K562 (cell line): ENCODE results near the gene HINT3. TPM values are rescaled to one million over a fixed set of nuclear protein-coding genes. Genes with fewer than 3 reads are reported as not detected.

Experiments
- ARID2 ChIP-seq: fragments of 450-650 bp; IDR thresholded peaks from 2 replicates; pipeline ENCODE4 v1.6.1; 2017; ENCODE audit warnings: antibody characterized with exemption, mild to moderate bottlenecking
- BMI1 ChIP-seq: fragments of 150-350 bp; IDR thresholded peaks from 2 replicates; pipeline ENCODE4 v1.6.1; 2014; ENCODE audit warnings: low read length
- CCAR2 ChIP-seq: fragments of 200-400 bp; formaldehyde crosslinking; IDR thresholded peaks from 2 replicates; pipeline ENCODE4 v1.6.1; 2017; ENCODE audit warnings: mild to moderate bottlenecking, low read depth, low read length
- CXXC5 ChIP-seq: fragments of 250-450 bp; sonication (Bioruptor Pico); IDR thresholded peaks from 2 replicates; pipeline ENCODE4 v1.8.0; 2022; ENCODE audit warnings: inconsistent platforms, mild to moderate bottlenecking, moderate library complexity
- ERF ChIP-seq: fragments of 450-650 bp; formaldehyde crosslinking; IDR thresholded peaks from 2 replicates; pipeline ENCODE4 v1.4.0; 2020; ENCODE audit warnings: mild to moderate bottlenecking, mixed read lengths
- HMG20A ChIP-seq: fragments of 450-650 bp; formaldehyde crosslinking; conservative IDR thresholded peaks from 2 replicates; pipeline ENCODE4 v1.4.0; 2020; ENCODE audit warnings: mild to moderate bottlenecking, mixed read lengths
- KLF16 ChIP-seq: IDR thresholded peaks from 2 replicates; pipeline ENCODE4 v1.6.1; 2016; ENCODE audit warnings: antibody characterized with exemption
- LEF1 ChIP-seq: fragments of 450-650 bp; IDR thresholded peaks from 2 replicates; pipeline ENCODE4 v1.6.1; 2016; ENCODE audit warnings: mild to moderate bottlenecking
- NFXL1 ChIP-seq: fragments of 450-650 bp; formaldehyde crosslinking; IDR thresholded peaks from 2 replicates; pipeline ENCODE4 v1.4.0; 2021; ENCODE audit warnings: mild to moderate bottlenecking
- NONO ChIP-seq, 2 experiments: fragments of 200-400 bp in 1 of 2; fragments of 450-650 bp in 1 of 2; formaldehyde crosslinking in 1 of 2; IDR thresholded peaks; 2 replicates each; pipeline ENCODE4 v1.6.1; 2017; ENCODE audit warnings: low read depth in 2 of 2, mild to moderate bottlenecking in 2 of 2, moderate library complexity in 2 of 2, low read length in 1 of 2
- NR3C1 ChIP-seq: sonication (generic); formaldehyde crosslinking; IDR thresholded peaks from 2 replicates; pipeline ENCODE4 v1.8.1; 2022; ENCODE audit warnings: missing genetic modification reagents
- POLR3G ChIP-seq: IDR thresholded peaks from 2 replicates; pipeline ENCODE4 v1.6.1; 2011; ENCODE audit not compliant: insufficient read length, insufficient replicate concordance; ENCODE audit errors: extremely low read depth
- RBM39 ChIP-seq: fragments of 200-400 bp; formaldehyde crosslinking; optimal IDR thresholded peaks from 2 replicates; pipeline ENCODE3; 2018; ENCODE audit warnings: low read depth, low read length
- SFPQ ChIP-seq: fragments of 200-400 bp; formaldehyde crosslinking; IDR thresholded peaks from 2 replicates; pipeline ENCODE4 v1.6.1; 2017; ENCODE audit warnings: mild to moderate bottlenecking, low read depth, low read length, moderate library complexity
- SIN3B ChIP-seq: fragments of 450-650 bp; IDR thresholded peaks from 2 replicates; pipeline ENCODE4 v1.6.1; 2017; ENCODE audit warnings: low read depth, mild to moderate bottlenecking, moderate library complexity
- TFAM ChIP-seq: fragments of 250-450 bp; sonication (Bioruptor Pico); conservative IDR thresholded peaks from 2 replicates; pipeline ENCODE4 v1.5.0; 2021; ENCODE audit warnings: mild to moderate bottlenecking, moderate library complexity
- ZBTB33 ChIP-seq: sonication (generic); formaldehyde crosslinking; IDR thresholded peaks from 2 replicates; pipeline ENCODE4 v1.8.1; 2023; ENCODE audit warnings: mild to moderate bottlenecking, missing genetic modification reagents
- ZNF197 ChIP-seq: fragments of 200-800 bp; sonication (Bioruptor generic); IDR thresholded peaks from 2 replicates; pipeline ENCODE4 v1.6.1; 2016; ENCODE audit warnings: low read depth, missing genetic modification characterization, missing compliant biosample characterization
- ZNF324 ChIP-seq: fragments of 250-450 bp; sonication (Bioruptor Pico); IDR thresholded peaks from 2 replicates; pipeline ENCODE4 v1.4.0; 2020; ENCODE audit warnings: mild to moderate bottlenecking
- ZNF41 ChIP-seq: fragments of 250-450 bp; sonication (Bioruptor Pico); conservative IDR thresholded peaks from 2 replicates; pipeline ENCODE4 v1.4.0; 2020; ENCODE audit warnings: mild to moderate bottlenecking
- ZNF695 ChIP-seq: fragments of 450-650 bp; formaldehyde crosslinking; IDR thresholded peaks from 2 replicates; pipeline ENCODE4 v1.4.0; 2020; ENCODE audit warnings: mild to moderate bottlenecking, moderate library complexity
- polyA plus RNA-seq, 8 experiments: library from polyadenylated mRNA; depleted of rRNA in 4 of 8; stranded (reverse) in 5 of 8; unstranded in 3 of 8; fragments of >200 nt; fragmentation: Nextera tagmentation in 2 of 8; fragmentation: Illumina TruSeq in 1 of 8; extraction: Ambion mirVana in 2 of 8; extraction: Trizol in 1 of 8; gene quantifications; 2 replicates each; pipeline versions ENCODE4 v1.2.1 to v1.2.3, GENCODE V29; 2011 to 2014; ENCODE audit warnings: inconsistent platforms in 1 of 8, missing spikeins in 1 of 8
- total RNA-seq, 7 experiments: library from RNA; depleted of rRNA in 6 of 7; stranded (reverse); fragments of >200 nt in 6 of 7; fragmentation: Illumina TruSeq in 2 of 7; extraction: Trizol in 2 of 7; gene quantifications; 2 replicates each; pipeline versions ENCODE4 v1.2.1 to v1.2.3, GENCODE V29; 2011 to 2021; ENCODE audit warnings: low replicate concordance in 1 of 7
- TF ChIP-seq, protein P1 (sequence below): fragments of 450-650 bp; formaldehyde crosslinking; IDR thresholded peaks from 2 replicates; pipeline ENCODE4 v1.4.0; 2022; ENCODE audit warnings: missing genetic modification characterization
- TF ChIP-seq, protein P2 (sequence below): fragments of 250-450 bp; sonication (Bioruptor Pico); IDR thresholded peaks from 2 replicates; pipeline ENCODE4 v1.5.0; 2021

Gene HINT3
- total and polyA plus RNA-seq, 9 of the 15 experiments (the other 6 are each of a cell fraction or from before 2014, with no cell fraction given), result 1.4 to 16.6 (median 10.8) TPM

- TF ChIP-seq LEF1 (peak; percentile 97), NFXL1 (no peak), TFAM (CRISPR knock-in tag) (no peak), CXXC5 (CRISPR knock-in tag) (peak; percentile 99), SFPQ (no peak), CCAR2 (no peak), RBM39 (no peak), ZNF324 (no peak), ZNF695 (CRISPR knock-in tag) (no peak), ARID2 (peak; percentile 92), NR3C1 (CRISPR knock-in tag) (peak; percentile 52; the same call in 1 of the 2 replicates), ZNF41 (no peak), HMG20A (CRISPR knock-in tag) (no peak), POLR3G (no peak), ZBTB33 (CRISPR knock-in tag) (peak; percentile 82), BMI1 (no peak), SIN3B (peak; percentile 82), ERF (CRISPR knock-in tag) (no peak), KLF16 (peak; percentile 58; the same call in 1 of the 2 replicates), NONO (IDR thresholded peaks at IDR 0.05; ENCODE audit: low read depth in 2 of 2, low read length in 1 of 2) (peak in 1 of 2 experiments; percentile 89; a peak in 2 of 4 replicates), ZNF197 (CRISPR knock-in tag) (peak; percentile 67; the same call in 1 of the 2 replicates)
- TF ChIP-seq, protein P1, sequence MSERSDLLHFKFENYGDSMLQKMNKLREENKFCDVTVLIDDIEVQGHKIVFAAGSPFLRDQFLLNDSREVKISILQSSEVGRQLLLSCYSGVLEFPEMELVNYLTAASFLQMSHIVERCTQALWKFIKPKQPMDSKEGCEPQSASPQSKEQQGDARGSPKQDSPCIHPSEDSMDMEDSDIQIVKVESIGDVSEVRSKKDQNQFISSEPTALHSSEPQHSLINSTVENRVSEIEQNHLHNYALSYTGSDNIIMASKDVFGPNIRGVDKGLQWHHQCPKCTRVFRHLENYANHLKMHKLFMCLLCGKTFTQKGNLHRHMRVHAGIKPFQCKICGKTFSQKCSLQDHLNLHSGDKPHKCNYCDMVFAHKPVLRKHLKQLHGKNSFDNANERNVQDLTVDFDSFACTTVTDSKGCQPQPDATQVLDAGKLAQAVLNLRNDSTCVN (CRISPR knock-in tag), result no peak
- TF ChIP-seq, protein P2, sequence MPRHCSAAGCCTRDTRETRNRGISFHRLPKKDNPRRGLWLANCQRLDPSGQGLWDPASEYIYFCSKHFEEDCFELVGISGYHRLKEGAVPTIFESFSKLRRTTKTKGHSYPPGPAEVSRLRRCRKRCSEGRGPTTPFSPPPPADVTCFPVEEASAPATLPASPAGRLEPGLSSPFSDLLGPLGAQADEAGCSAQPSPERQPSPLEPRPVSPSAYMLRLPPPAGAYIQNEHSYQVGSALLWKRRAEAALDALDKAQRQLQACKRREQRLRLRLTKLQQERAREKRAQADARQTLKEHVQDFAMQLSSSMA, result peak; percentile 14; the same call in 1 of the 2 replicates
Observed at GRCh38 chr6:125956506-125957390, at the start of gene HINT3 (continued).
